Measurements from ENCODE around the gene SLC16A14. TPM values are rescaled to one million over a fixed set of nuclear protein-coding genes. Genes with fewer than 3 reads are reported as not detected.

Gene SLC16A14
- total and polyA plus RNA-seq, 2 experiments from 2014 or later, result 1.1 to 2.7 TPM

- TF ChIP-seq ZNF462 (CRISPR knock-in tag; IDR thresholded peaks at IDR 0.05) (no peak), CTCF (conservative IDR thresholded peaks at IDR 0.05; ENCODE audit: low read depth in 2 of 2) (no peak)
Observed at GRCh38 chr2:229997565-229997964, 71.2 kb downstream of the SLC16A14 start (continued).

- Mint-ChIP-seq H3K36me3 (ENCODE audit: low read depth) (peaks cover 3% of the 10 kb centered on the region; the same call in 2 of the 3 replicates), H3K9me3 (no peaks in the 10 kb centered on the region), H3K27ac (no peak overlapping the region), H3K4me3 (no peak overlapping the region), H3K27me3 (ENCODE audit: insufficient read depth, low read depth, poor library complexity) (peaks cover 2% of the 10 kb centered on the region), H3K4me1 (no peaks in the 10 kb centered on the region)
- TF ChIP-seq STAT1 (IDR thresholded peaks at IDR 0.05; ENCODE audit: unreplicated experiment) (no peak), ZNF462 (CRISPR knock-in tag; IDR thresholded peaks at IDR 0.05) (no peak)
- Histone ChIP-seq H3K4me2 (no peak overlapping the region), H3K27me3 (ENCODE audit: insufficient read depth) (no peaks in the 10 kb centered on the region), H3K79me2 (replicated peaks; ENCODE audit: insufficient read depth) (no peaks in the 10 kb centered on the region), H4K20me1 (replicated peaks; ENCODE audit: insufficient read depth) (no peaks in the 10 kb centered on the region), H2AFZ (no peak overlapping the region), H3K27ac (ENCODE audit: low read depth) (no peak overlapping the region), H3K9me2 (ENCODE audit: insufficient read depth) (peaks cover 4% of the 10 kb centered on the region; the same call in 1 of the 2 replicates), H3K4me3 (no peak overlapping the region), H3K4me1 (ENCODE audit: insufficient read depth) (no peaks in the 10 kb centered on the region), H3F3A (replicated peaks; ENCODE audit: low read depth) (no peaks in the 10 kb centered on the region), H3K36me3 (ENCODE audit: insufficient read depth) (no peaks in the 10 kb centered on the region)
- no peak for ATAC-seq
- no peak for DNase-seq (ENCODE audit: low spot score)
Observed at GRCh38 chr2:229996320-229996719, 72.4 kb downstream of the SLC16A14 start.
